HL-60/S4 (cell line): ENCODE data around the gene ODAD3.
"Not testable (repeated sequence)": the region's sequence is repeated elsewhere in the genome, so short reads cannot be mapped to it uniquely, and the experiment has no call there.

Experiments
- in situ Hi-C: fragments of 300-500 bp; cut with MboI; formaldehyde crosslinking; loops from 2 replicates; pipeline ENCODE4 v1.14.3; 2022; ENCODE audit warnings: low sequenced_read_pairs

Gene ODAD3

DNA sequence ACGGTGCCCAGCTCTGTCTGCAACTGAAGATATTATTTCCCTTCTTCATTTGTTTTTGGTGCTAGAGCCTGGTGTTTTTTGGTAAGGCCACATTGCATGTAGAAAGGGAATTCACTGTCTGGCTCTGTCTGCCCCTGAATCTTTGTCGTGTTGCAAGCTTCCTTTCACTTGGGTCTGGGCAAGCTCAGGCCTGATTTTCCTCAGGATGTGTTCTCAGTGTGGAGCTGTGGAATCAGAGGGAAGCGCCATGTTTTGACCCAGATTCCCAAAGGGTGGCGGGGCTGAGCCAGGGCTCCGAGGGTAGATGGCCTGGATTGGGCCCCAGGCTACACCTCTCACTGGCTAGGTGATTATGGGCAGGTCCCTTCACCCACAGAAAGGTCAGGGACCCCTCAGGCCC, 9.1 kb upstream of the ODAD3 start:
- in situ Hi-C loops: loop anchor here (10.0 kb wide), 1 partner anchor 149 kb away; the partner anchor contains the start of gene TSPAN16

DNA sequence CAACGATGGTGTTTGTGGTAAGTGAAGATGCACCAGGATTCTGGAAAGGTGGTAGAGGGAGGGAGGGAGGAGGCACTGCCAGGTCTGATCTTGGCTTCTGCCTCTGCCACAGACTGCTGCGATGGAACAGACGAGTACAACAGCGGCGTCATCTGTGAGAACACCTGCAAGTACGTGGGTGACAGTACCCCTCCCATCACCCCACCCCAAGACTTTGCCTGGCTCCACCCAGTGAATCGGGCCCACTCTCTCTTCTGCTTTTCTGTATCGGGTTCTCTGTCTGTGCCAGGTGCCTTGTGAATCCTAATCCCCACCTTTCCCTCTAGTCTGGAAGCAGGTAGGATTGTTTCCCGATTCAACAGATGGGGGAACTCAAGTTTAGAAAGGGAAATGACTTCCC, 3.0 kb upstream of the ODAD3 start:
- in situ Hi-C loops: no loop called here

DNA sequence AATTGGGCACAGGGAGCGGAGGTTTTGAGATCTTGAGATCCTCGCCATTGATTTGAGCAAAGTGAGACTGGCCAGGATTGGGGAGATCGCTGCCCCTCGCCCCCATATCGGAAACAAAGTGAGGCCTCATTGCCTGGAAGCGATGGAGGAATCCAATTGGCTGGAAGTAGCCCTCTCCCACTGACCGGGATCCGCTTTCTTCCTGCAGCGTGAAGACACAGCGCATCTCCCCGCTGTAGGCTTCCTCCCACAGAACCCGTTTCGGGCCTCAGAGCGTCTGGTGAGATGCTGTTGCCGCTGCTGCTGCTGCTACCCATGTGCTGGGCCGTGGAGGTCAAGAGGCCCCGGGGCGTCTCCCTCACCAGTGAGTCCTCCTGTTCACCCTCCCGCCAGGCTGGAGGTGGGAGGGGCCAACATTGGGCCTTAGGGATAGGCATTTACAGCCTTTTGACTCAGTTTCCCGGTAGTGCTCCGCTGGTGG, 952 bp upstream of the ODAD3 start:
- in situ Hi-C loops: no loop called here

DNA sequence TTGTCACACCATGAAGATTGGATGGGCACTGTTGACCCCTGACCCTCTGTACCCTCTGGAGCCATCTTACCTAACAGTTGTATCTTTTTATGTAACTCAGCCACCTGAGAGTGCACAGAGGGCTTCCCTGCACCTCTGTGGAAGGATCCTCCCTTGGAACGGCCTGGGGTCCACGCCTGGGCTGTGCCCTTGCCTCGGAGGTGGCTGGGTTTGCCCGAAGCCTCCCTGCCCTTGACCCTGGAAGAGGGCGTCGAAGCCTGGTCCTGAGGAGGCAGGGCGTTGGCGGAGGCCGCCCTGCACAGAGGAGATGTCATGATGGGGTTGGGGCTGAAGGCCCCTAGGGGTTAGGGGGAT, 241 bp downstream of the ODAD3 start:
- in situ Hi-C loops: no loop called here

DNA sequence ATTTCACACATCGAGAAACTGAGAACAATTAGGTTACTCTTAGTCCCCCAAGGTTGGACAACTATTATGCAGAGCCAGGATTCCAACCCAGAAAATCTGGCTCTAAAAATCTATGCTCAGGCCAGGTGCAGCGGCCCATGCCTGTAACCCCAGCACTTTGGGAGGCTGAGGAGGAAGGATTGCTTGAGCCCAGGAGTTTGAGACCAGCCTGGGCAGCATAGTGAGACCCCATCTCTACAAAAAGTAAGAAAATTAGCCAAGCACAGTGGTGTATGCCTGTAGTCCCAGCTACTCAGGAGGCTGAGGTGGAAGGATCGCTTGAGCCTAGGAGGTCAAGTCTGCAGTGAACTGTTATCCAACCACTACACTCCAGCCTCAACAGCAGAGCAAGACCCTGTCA, 1.4 kb downstream of the ODAD3 start:
- in situ Hi-C loops: not testable (repeated sequence)

DNA sequence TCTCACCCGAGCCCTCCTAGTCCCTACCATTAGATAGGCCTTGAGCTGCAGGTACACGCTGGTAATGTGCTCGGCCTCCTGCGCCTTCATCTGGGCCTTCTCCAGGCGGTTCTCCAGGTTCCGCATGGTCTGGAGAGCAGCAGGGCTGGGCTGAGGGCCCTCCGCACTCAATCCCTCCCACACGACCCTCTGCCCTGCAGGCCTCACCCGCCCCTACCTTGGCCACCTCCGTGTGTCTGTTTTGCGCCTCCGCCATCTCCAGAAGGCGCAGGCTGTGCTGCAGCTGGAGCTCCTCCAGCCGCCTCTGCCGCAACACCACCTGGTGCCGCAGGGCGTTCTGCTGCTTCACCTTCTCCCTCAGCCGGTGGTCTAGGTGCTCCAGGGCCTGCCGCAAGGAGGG, 8.3 kb downstream of the ODAD3 start:
- in situ Hi-C loops: no loop called here

DNA sequence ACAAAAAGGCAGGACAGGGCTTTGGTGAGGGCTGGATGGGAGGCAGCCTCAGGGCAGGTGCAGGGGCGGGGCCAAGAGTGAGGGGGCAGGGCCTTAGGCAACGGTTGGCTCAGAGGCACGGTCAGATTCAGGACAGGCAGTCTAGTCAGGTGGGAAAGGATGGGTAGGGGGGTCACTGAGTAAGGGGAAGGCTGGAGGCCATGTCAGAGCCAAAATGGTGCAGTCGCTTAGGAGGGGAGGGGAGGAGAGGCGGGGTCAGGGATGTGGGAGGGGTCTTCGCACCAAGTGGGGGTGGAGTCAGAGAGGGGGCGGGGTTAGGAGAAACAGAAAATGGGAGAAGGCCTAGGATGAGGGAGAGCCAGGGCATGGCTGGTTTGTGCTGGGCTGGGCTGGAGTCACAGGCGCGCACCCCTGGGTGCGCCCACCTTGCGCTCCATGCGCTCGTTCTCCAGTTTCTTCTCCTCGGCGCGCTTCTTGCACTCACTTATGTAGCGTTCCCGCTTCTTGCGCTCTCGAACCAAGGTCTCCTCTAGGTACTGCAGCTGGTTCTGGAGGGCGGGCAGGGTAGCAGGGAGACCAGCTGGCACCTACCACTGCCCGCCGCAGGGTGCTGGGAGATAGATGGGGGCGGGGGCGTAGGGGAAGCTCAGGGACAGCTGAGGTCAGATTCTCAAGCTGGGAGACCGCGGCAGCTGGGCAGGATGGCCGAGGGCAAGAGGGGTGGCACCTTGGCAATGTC, 9.0 kb downstream of the ODAD3 start:
- in situ Hi-C loops: no loop called here

DNA sequence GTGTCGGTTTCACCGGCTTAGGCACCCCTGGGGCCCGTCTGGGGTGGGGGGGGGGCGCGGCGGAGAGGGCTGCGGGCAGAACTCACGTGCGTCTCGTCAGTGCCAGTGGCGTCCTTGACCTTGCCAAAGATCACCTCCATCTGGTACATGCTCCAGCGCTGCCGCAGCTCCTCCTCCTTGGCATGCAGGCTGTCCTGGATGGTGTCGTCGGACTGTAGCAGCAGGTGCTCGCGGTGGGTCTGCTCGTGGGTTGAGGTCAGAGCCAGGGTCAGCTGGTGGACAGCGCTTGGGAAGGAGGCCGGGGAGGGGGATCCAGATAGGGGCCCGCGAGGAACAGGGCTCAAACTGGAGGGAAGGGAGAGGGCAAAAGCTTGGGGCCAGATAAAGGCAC, 11.1 kb downstream of the ODAD3 start:
- in situ Hi-C loops: no loop called here

DNA sequence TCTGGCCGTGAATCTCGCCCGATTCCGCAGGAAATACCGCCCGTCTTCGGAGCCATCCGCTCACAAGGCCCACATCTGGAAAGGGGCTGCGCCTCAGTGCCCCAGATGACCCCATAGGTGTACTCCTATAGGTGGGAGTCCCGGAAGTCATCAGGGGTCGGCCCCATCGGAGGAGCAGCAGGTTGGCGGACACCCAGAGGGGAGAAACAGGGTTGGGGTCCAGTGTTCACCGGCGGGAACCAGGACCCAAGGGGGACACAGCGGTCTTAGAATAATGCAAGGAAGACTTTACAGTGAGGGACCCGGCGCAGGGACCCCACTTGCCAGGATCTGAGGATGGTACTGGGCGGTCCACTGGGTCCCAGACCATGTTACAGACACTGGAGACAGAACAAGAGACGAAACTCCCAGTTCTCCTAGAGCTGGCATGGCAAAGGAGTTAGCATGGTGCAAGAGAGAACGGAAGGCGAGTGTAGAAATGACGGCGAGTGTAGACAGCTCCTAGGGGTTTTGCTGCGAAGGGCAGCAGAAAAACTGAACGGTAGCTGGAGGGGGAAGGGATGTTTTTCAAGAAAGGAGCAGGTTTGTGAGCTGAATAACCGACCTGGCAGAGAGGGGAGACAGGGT, 11.6 kb downstream of the ODAD3 start:
- in situ Hi-C loops: no loop called here

DNA sequence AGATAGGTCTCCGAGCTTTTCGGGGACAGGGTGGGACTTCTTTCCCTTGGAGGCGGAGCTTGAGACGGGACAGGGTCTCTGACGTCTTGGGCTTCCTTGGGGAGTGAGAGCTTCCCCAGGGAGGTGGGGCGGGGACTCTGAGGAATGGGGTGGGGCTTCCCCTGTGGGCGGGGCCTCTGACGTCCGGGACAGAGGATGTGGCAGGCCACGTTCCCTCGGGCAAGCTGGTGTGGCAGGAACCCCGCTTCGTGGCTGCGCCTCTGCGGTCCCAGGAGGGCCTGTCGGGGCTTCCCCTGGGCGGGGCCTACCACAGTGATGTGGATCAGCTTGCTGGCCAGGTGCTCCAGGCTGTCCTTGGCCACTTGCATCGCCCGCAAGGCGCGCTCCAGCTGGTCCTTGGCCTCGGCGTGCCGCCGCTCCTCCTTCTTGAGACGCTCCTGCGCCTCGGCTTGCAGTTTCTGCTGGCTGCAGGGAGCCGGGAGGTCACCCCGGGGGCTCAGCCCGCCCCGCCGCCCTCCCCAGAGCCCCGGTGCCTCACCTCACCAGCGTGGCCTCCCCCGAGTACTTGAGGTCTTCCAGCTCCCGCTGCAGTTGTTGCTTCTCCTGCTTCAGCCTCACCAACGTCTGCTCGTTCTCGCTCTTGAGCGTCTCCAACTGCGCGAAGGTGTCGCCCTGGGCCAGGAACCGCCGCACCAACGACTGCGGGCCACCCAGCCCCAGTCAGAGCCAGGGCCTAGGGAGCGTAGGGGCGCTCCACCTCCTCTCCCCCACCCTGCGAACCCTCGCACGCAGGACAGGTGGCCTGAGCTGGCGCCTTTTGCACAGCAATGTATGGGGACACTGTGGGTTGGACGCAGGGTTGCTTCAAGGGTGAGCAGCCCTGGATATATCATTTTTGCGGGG, 12.5 kb downstream of the ODAD3 start:
- in situ Hi-C loops: no loop called here

DNA sequence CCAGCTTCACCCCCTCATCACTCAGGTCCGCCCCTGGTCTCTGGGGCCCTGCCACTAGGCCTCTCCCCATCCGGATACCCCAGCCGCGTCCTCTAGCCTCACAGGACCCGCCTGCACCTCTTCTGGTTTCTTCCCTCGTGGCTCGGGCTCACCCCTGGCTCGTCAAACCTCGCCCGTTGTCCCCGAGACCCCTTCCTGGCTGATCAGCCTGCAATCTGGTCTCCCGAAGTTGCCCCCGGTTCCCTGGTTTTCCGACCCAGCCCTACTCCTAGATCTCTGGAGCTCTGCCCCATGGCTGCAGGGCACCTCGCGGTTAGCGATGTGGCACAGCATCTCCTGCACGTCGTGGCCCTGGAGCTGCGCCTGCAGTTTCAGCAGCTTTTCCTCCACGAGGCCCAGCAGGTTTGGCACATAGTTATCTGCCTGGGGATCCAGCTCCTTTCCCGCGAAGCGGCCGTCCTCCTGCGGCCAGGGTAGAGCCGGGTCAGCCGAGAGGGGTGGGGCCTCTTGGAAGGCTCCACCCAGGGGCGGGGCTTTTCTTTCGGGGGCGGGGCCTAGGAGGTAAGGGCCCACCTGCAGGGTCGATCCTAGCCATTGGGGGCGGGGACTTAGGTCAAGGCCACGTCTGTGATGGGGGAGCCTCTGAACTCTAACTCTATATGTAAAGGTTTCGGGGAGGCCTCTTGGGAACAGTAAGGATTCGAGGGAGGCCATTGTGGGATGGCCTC, 13.4 kb downstream of the ODAD3 start:
- in situ Hi-C loops: no loop called here

DNA sequence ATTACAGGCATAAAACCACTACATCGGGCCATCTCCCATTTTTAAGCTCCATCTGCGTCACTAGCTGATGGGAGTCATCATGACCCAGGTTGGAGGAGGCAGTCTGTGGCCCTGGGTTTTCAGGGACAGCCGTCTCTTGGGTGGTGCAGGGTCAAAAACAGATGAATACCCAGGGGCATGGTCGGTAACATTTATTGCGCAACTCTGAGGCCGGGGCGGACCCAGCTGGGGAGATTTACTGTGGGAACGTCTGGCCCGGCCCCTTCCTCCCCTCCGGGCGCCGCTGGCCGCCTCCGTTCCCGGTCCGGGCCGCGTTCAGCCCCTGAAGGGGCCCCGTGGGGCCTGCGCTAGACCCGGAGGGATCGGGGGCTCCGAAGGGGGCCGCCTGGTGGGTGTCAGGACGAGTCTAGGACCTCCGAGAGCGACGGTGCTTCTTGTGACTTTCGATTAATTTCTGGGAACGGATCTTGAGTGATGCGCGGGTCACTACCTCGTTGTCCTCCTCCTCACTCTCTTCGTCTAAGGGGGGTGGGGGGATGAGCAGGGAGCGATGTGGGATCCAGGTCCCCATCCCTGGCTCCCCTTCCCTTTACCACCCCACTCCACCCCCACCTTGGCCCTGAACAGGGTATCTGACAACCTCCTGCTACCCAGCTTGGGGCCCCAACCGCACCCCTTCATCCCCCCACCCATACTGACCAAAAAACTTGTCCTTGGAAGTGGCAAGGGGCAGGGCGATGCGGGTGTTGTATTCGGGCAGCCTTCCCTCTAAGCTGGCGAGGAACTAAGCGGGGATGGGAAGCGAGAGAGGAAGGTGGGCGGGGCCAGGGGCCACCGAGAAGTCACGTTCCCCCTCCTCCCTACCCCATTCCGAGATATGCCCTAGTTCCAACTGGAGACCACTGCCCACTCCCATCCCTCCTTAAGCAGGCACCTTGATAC, 14.2 kb downstream of the ODAD3 start:
- in situ Hi-C loops: no loop called here

DNA sequence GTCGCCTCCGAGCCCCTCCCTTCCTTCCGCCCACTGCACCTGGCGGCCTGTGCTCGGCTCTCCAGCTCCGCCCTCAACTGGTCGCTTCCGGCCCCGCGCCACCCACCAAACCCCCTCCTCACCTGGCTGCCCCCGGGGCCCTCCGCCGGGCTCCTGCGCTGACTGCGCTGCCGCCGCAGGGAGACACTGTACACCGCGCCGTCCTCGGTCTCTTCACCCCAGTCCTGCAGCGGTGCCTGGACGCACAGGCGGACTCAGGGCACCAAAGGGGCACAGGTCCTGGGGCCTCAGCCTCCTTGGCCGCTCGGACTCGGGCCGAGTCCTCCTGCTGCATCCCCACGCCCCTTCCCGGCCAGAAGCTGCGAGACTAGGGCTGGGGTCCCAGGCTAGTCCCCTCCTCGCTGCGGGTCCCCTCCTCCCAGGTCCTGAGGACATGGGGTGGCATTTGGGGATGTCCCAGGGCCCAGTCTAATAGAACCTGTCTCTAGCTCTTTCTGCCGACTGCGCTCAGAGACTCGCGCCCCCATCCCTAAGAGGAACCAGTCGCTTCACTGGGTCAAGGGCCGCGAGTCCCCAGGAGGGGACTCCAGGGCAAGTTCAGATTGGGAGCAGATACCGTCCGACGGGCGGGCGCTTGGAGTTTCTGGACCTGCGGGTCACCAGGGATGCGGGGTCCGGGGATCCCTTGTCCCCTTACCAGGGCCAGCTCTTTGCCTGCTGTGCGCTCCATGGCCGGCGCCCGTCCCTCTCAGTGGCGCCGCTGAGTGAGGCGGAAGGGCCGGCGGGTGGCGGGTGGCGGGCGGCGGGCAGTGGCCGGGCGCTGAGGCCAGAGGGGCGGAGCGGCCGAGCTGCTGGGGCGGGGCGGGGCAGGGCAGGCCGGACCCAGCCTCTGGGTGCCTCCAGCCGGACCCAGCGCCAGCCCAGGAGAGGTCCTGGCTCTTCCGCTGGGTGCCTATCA, 16.1 kb downstream of the ODAD3 start, which contains the start of gene RGL3:
TSS of gene RGL3 (minus strand) at position 766 of the 958 bp plus-strand sequence. CDS start at position 730, 36 bp downstream.
- in situ Hi-C loops: no loop called here

DNA sequence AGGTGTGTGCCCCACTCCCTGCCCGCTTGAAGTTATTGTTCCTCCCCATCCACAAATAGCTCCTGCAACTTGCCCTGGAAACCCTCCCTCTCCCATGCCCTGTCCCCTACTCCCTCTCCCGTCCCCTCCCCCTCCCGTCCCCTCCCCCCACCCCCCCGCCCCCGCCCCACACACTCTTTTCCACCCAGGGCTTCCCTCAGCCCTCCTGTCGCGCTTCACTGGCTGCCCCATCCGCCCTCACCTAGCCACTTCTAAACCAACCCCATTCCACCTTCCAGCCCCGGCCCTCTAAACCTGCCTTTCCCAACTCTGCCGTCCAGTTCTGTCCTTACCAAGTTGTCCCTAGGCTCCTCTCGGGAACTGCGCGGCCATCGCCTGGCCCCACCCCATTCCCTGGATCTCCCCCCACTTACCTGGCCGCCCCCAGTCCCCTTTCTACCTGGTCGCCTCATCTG, 16.8 kb downstream of the ODAD3 start:
- in situ Hi-C loops: no loop called here

DNA sequence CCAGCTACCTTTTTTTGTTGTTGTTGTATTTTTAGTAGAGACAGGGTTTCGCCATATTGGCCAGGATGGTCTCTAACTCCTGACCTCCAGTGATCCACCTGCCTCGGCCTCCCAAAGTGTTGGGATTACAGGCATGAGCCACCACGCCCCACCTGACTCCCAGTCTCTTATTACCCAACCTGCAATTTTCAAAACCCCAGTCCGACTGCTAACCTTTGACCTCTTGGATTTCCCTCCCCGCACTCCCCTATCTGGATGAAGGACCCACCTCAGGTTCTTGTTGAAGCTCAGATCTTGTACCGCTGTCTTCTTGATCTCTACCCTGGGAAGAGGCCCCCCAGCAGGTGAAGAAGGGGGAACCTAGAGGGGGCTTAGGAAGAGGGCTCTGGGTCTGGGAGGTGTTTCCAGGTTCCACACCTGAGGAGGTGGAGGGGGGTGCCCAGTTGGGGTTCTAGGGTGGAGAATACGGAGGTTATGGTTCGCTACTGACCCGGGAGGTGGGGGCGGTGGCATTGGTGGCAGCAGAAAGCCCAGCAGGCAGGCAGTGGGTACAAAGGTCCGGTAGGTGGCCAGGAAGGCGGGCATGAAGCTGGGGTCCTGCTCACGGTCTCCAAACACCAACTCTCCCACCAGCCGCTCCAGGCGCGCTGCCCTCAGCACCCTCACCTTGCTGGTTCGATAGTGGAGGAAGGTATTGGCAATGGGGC, 18.4 kb downstream of the ODAD3 start:
- in situ Hi-C loops: no loop called here

DNA sequence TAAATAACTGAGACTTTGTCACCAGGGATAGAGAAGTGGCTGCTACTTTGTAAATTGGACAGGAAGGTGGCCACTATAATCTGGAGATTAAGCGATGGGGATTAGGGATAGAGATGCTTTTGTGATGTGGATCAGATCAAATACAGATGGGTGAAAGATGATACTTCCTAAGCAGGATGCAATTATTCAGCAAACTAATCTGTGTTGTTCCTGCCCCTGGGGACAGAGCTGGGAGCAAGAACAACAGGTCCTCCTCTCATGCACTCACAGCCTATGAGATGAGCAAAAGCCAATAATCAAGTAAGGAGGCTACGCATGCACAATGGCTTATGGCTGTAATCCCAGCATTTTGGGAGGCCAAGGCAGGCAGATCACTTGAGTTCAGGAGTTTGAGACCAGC, 20.4 kb downstream of the ODAD3 start:
- in situ Hi-C loops: no loop called here

DNA sequence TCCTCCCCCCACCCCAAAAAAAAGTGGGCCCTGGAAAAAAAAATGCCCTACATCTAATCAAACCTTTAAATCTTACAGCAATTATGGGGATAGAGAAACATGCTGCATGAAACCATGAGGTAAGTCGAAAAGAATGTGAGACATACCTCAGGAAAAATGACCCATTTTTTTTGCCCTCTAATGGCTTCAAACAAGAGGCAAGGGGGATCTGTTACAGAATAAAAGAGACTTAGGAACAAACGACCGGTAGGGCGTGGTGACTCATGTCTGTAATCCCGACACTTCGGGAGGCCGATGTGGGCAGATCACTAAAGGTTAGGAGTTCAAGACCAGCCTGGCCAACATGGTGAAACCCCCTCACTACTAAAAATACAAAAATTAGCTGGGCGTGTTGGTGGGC, 24.2 kb downstream of the ODAD3 start:
- in situ Hi-C loops: no loop called here

DNA sequence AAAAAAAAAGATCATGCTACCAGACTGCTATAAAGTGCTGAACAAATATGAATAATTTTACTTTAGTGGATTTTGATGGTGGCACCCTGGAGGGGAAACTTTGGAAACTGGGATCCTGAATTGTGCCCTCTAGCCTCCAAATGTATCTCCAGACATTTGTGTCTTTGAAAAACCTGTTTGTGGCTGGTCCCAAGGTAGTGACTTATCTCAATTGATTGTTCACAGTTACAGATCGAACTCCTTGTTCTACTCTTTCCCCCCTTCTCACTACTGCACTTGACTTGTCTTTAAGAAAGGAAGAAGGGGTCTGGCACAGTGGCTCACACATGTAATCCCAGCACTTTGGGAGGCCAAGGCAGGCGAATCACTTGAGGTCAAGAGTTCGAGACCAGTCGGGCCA, 26.3 kb downstream of the ODAD3 start:
- in situ Hi-C loops: no loop called here
